K562 (cell line): Measurements from ENCODE around the gene GCNA. TPM values are rescaled to one million over a fixed set of nuclear protein-coding genes. Genes with fewer than 3 reads are reported as not detected.

Experiments used
- BRD4 ChIP-seq: fragments of 200-600 bp; sonication (generic); IDR thresholded peaks from 2 replicates; pipeline ENCODE4 v1.6.1; 2017; ENCODE audit warnings: inconsistent platforms
- CCNT2 ChIP-seq: IDR thresholded peaks from 2 replicates; pipeline ENCODE4 v1.6.1; 2011; ENCODE audit warnings: borderline replicate concordance, low read depth, mild to moderate bottlenecking, moderate library complexity, mixed read lengths, low read length; ENCODE audit not compliant: insufficient read length; ENCODE audit errors: extremely low read depth
- CEBPZ ChIP-seq: fragments of 150-350 bp; IDR thresholded peaks from 2 replicates; pipeline ENCODE4 v1.6.1; 2014; ENCODE audit warnings: low read depth, mild to moderate bottlenecking, low read length, borderline replicate concordance
- FOS ChIP-seq: IDR thresholded peaks from 3 replicates; pipeline ENCODE4 v1.6.1; 2011; ENCODE audit not compliant: insufficient read length; ENCODE audit errors: extremely low read depth
- GMEB1 ChIP-seq: fragments of 250-450 bp; sonication (Bioruptor Pico); IDR thresholded peaks from 2 replicates; pipeline ENCODE4 v1.4.0; 2020; ENCODE audit warnings: mild to moderate bottlenecking
- HMG20B ChIP-seq: fragments of 250-450 bp; sonication (Bioruptor Pico); IDR thresholded peaks from 2 replicates; pipeline ENCODE4 v1.5.0; 2021; ENCODE audit warnings: mild to moderate bottlenecking
- PYGO2 ChIP-seq: fragments of 450-650 bp; IDR thresholded peaks from 2 replicates; pipeline ENCODE4 v1.6.1; 2016; ENCODE audit warnings: mild to moderate bottlenecking, missing genetic modification characterization, moderate library complexity, missing compliant biosample characterization
- REST ChIP-seq, 2 experiments: fragments of 450-650 bp; formaldehyde crosslinking in 1 of 2; IDR thresholded peaks; 2 replicates each; pipeline versions ENCODE4 v1.4.0 to v1.6.1; 2014 to 2020; ENCODE audit warnings: mild to moderate bottlenecking in 2 of 2, borderline replicate concordance in 1 of 2, low read depth in 1 of 2
- TCF15 ChIP-seq: fragments of 250-450 bp; sonication (Bioruptor Pico); IDR thresholded peaks from 2 replicates; pipeline ENCODE4 v1.8.0; 2022; ENCODE audit warnings: moderate library complexity, mild to moderate bottlenecking, inconsistent platforms
- ZBTB26 ChIP-seq: fragments of 450-650 bp; formaldehyde crosslinking; IDR thresholded peaks from 2 replicates; pipeline ENCODE4 v1.4.0; 2022; ENCODE audit warnings: missing genetic modification characterization
- ZNF668 ChIP-seq: fragments of 250-450 bp; sonication (Bioruptor Pico); IDR thresholded peaks from 2 replicates; pipeline ENCODE4 v1.8.0; 2022; ENCODE audit warnings: mild to moderate bottlenecking, inconsistent platforms
- polyA plus RNA-seq, 8 experiments: library from polyadenylated mRNA; depleted of rRNA in 4 of 8; stranded (reverse) in 5 of 8; unstranded in 3 of 8; fragments of >200 nt; fragmentation: Nextera tagmentation in 2 of 8; fragmentation: Illumina TruSeq in 1 of 8; extraction: Ambion mirVana in 2 of 8; extraction: Trizol in 1 of 8; gene quantifications; 2 replicates each; pipeline versions ENCODE4 v1.2.1 to v1.2.3, GENCODE V29; 2011 to 2014; ENCODE audit warnings: inconsistent platforms in 1 of 8, missing spikeins in 1 of 8
- total RNA-seq, 7 experiments: library from RNA; depleted of rRNA in 6 of 7; stranded (reverse); fragments of >200 nt in 6 of 7; fragmentation: Illumina TruSeq in 2 of 7; extraction: Trizol in 2 of 7; gene quantifications; 2 replicates each; pipeline versions ENCODE4 v1.2.1 to v1.2.3, GENCODE V29; 2011 to 2021; ENCODE audit warnings: low replicate concordance in 1 of 7

Gene GCNA
- total and polyA plus RNA-seq, 9 of the 15 experiments (the other 6 are each of a cell fraction or from before 2014, with no cell fraction given) = 0.27 to 1.5 (median 0.86) TPM

- no peak for TF ChIP-seq REST (IDR thresholded peaks at IDR 0.05; ENCODE audit: borderline replicate concordance)
- no peak for TF ChIP-seq REST (CRISPR knock-in tag; IDR thresholded peaks at IDR 0.05; ENCODE audit: low read depth)
- no peak for TF ChIP-seq GMEB1
- TF ChIP-seq HMG20B (CRISPR knock-in tag) = no peak
- TF ChIP-seq CCNT2 = peak; percentile 58
- no peak for TF ChIP-seq ZNF668
- no peak for TF ChIP-seq PYGO2 (tag)
- TF ChIP-seq FOS = no peak
- no peak for TF ChIP-seq ZBTB26 (CRISPR knock-in tag)
- TF ChIP-seq BRD4 = 0 out of 2 replicates have a peak, but pooled peaks have one; percentile 47
- no peak for TF ChIP-seq CEBPZ
- no peak for TF ChIP-seq TCF15 (CRISPR knock-in tag)
Observed at GRCh38 chrX:71532753-71533425, 45.3 kb upstream of the GCNA start, which contains the start of gene OGT (continued).
